Colon (tissue), 2 donors: ENCODE results near the gene LCOR.

Experiments used
- FAIRE-seq: peaks from 2 replicates; lab custom pipeline; 2012; peaks lifted over from hg19 to GRCh38; lab: Jason Lieb, UNC
- donor health status: control.
- donor health status: control.

Gene LCOR

DNA sequence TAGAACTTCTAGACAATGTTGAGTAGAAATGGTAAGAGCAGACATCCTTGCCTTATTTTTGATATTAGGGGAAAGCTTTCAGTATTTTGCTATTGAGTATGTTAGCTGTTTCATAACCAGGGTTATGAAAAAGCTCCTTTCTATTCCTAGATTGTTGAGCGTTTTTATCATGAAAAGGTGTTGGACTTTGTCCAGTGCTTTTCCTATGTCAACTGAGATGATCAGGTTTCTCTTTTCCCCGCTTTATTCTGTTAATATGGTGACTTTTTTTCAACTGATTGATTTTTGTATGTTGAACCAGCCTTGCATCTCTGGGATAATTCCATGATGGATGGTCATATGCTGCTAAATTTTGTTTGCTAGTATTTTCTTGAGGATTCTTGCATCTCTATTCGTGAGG lies 58.5 kb downstream of the LCOR start:
- FAIRE-seq, result no peak

DNA sequence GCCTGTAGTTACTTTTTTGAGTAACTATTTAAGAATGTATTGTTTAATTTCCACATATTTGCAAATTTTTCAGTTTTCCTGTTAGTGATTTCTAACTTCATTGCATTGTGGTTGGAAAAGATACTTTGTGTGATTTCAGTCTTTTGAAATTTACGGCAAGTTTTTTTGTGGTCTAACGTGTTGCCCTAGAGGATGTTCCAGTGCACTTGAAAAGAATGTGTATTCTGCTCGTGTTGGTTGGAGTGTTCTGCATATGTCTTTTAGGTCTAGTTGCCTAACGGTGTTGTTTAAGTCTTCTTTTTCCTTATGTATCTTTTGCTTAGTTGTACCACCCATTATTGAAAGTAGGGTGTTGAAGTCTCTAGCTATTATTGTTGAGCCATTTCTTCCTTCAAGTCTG lies 59.7 kb downstream of the LCOR start:
- no peak for FAIRE-seq

DNA sequence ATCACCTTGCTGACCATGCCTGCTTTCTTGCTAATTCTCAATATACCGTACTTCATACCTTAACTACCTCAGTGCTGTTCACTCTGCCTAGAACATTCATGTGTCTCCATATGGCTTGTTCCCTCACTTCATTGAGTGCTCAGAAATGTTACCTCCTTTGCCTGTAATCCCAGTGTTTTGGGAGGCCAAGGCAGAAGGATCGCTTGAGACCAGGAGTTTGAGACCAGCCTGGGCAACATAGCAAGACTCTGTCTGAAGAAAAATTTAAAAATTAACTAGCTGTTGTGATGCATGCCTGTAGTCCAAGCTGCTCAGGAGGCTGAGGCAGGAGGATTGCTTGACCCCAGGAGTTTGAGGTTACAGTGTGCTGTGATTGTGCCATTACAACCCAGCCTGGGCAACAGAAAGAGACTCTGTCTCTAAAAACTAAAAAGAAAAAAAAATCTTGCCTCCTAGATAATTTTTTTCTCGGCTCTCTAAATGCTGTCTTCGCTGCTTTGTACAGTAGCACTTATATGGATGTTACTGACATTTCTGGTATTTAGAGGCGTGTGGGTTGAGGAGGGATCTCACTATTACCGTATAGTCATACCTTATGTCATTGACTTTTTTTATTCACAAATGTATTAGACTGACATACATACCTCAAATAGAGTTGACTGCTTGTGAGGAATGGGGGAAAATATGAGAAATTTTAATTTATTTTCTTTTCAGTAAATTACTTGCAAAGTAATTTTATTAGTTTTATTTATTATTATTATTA lies 63.7 kb downstream of the LCOR start:
- no peak for FAIRE-seq

DNA sequence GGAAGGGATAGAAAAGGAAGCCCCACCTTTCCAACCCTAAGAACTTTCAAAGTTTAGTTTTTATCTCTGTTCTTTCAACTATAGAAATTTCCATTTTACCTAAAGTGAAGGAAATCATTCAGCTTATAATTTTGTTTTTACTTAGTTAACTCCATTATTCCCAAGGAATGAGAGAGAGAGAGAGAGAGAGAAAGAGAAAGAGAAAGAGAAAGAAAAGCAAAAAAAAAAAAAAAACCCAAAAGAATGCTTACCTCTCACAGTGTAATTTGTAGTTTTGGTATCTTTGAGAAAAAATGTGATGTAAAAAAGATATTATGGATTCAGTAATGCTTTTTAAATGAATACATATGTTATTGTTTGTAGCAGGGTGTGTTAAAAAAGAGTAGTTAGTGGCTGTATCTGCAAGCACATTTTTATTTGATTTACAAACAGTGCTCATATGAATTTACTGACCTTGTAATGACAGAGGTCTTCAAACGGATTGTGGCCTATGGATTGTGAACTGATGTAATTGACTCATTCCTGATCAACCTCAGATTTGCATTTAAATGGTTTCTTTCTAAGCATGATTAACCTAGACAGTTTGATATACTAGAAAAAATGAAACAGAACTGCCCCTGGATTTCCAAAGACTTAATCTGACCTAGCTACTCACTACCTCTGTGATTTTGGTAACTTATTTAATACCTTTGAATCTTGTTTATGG lies 64.9 kb downstream of the LCOR start:
- no peak for FAIRE-seq

DNA sequence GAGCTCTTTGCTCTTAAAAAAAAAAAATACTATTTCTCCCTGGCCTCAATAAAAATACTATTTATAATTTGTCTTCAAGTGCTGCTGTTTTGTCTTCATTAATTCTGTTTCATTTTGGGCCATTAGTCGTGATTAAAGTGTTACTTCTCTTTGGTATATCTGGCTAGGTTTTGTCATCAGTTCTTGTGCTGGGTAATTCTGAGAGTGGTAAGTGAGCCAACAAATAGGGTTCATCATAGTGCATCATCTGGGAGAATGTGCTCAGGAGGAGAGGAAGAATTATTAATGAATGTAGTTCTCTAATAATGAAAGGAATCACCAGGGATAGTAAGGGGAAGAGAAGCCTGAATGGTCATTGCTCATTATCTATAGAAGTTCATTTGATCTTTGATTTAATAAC lies 70.0 kb downstream of the LCOR start:
- no peak for FAIRE-seq

DNA sequence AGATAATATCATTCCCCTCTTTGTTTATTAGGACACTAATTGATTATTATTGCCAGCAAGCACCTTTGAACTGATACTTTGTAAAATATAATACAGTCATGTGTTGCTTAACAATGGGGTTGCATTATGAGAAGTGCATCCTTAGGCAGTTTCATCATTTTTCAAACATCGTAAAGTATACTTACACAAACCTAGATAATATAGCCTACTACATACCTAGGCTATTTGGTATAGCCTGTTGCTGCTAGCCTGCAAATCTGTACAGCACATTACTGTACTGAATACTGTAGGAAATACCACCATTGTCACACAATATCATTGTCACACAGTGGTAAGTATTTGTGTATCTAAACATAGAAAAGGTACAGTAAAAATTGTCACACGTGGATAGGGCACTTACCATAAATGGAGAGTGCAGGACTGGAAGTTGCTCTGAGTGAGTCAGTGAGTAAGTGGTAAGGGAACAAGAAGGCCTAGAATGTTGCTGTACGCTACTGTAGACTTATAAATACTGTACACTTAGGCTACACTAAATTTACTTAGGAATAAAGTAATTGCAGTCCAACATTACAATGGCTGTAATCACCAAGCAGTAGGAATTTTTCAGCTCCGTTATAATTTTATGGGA lies 70.7 kb downstream of the LCOR start:
- FAIRE-seq, result no peak

DNA sequence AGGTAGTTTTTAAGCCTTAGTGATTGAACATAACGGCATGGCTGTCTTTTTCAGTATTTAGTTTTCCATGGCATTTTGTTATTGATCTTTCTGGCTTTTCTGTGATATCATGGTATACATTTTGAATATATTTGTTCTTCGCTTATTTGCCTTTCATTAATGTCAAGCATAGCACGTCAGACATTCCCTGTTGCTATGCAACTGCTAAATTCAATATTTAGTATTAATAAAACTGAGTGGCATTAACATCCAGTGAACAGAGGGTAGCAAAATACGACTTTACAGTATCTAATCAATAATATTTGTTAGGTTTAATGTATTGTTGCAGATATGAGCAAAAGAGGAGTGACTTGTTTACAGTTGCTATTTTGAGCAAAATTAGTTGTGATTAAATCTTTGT lies 72.5 kb downstream of the LCOR start:
- no peak for FAIRE-seq

DNA sequence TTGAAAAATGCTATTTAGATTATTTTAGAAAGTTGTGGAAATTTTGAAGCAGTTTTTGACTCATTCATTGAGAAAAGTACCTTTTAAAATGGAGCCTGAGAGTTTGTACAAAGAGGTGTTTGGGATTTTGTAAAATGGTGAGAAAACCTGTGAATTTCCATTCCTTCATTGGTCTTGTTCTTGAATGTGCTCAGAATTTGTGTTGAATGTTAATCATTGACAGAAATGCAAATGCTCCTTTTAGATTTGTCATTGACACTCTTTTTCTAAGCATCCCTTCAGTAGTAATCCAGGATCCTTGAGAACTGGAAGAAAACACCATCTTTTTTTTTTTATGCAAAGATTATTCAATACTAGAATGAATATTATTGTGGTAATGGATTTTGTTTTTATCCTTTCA lies 74.8 kb downstream of the LCOR start:
- FAIRE-seq, result no peak

DNA sequence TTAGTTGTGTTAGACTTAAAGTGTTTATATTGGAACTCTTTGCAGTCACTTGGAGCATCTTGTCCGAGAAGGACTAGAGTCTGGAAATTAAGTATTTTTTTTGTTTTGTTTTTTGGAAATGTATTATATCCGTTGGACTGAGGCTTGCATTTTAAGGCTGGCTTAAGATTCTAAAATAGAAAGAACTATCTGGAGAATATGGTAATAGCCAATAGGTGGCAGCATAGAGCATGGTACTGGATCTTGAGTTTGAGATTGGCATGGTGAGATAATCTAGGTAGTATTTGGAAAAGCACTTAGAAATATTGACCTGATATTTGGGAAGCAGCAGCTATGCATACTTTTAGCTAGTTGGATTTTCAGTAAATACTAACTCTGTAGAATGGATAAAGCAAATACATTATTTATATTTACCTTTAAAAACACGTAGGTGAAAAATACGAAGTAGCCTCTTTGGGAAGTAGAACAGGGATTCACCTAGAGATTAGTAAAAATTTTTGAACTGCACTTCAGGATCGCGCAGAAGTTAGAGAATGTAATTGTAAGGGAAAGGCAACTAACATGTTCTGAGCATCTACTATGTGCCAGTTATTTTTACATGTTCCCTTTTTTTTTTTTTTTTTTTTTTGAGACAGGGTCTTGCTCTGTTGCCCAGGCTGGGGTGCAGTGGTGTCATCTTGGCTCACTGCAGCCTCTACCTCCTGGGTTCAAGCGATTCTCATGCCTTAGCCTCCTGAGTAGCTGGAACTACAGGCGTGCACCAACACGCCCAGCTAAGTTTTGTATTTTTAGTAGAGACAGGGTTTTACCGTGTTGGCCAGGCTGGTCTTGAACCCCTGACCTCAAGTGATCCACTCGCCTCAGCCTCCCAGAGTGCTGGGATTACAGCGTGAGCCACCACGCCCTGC lies 78.6 kb downstream of the LCOR start:
- no peak for FAIRE-seq

DNA sequence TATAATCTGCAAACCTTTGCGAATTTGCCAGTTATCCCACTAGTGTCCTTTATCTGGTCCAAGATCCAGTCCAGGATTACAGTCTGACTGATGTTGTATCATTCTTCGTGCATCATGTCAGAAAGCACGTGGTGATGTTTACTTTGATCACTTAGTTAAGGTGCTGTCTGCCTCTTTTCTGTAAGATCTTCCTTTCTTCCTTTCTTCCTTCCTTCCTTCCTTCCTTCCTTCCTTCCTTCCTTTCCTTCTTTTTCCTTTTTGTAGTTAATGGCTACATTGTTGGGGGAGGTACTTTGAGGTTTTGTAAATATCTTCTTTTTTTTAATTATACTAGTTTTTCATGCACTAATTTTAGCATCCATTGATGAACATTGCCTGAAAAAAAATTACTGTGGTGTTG lies 80.3 kb downstream of the LCOR start:
- FAIRE-seq, result no peak

DNA sequence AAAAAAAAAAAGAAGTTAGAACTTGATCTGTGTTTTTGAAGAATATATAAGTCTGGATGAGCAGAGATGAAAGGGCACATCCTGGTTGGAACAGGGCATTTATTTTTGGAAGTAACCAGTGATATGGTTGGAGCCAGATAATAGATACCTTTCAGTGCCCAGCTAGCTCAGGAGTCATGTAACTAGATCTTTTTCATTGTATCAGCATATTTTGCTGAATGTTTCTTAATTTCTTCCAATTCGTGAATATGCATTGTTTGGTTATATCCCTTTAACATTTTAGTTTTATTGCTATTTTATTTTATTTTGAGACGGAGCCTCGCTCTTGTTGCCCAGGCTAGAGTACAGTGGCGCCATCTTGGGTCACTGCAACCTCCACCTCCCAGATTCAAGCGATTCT lies 81.8 kb downstream of the LCOR start:
- no peak for FAIRE-seq

DNA sequence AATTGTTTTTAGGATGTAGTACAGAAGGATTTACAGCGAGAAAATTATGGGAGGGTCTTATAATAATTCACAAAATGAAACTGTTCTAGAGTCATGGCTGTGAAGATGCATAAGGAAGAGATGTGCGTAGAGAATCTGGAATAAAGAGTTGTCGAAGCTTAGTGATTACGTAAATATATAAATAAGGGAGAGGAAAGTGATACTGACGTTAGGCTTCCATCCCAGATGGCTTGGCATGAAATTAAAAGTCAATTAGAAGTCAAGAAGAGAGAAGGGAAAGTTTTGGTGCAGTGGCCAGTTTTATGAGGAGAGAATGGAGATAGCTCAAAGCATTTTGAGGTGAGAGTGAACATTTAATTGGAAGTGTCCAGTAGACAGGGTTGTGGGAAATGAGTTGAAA lies 85.5 kb downstream of the LCOR start:
- FAIRE-seq, result no peak

DNA sequence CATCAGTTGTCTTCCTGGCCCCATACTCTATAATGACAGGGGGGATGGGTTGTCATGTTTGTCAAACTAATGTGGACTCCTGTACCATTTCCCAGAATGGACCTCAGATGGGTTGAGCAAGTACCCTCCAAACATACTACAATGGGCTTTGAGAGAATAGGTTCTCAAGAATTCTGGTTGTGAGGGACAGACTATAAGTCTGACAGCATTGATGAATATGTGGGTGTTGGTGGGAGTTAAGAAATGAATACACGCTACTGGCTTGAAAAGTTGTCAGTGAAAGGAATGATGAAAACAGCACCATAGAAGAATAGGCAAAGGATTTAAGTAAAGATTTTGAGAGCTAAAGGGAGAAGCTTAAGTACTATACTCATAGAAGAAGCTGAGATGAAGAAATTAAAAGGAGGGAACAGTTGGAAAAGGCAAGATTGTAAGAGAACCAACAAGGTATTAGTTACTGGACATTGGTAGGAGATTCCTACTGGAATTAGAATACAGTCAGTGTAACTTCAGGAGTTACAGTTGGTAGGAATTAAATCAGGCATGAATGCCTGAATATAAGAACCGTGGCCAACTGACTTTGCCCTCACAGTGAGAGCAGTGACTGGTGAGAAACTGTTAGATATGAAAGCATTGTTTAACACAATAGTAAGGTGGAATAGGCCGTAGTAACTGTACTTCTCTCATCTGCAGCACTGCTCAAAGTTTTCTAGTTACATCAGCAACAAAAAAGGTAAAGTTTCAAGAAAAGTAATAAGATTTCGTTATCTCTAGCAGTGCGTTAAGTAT lies 86.3 kb downstream of the LCOR start:
- FAIRE-seq, result no peak

DNA sequence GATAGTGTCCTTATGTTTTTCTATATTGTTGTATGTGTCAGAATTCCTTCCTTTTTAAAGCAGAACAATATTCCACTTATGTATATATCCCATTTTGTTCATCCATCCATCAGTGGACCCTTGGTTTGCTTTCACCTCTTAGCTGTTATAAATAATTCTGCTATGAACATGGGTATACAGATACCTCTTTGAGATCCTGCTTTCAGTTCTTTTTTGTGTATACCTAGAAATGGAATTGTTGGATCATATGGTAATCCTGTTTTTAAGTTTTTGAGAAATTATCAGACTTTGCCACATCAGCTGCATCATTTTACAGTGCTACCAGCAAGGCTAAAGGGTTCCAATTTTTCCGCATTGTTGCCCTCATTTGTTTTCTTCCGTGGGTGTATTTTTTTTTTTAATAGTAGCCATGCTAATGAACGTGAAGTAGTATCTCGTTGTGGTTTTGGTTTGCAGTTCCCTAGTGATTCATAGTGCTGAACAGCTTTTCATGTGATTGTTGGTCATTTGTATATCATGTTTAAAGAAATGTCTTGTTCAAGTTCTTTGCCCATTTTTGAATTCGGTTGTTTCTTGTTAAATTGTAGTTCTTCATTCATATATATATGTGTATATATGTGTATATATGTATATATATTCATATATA lies 87.8 kb downstream of the LCOR start:
- no peak for FAIRE-seq

DNA sequence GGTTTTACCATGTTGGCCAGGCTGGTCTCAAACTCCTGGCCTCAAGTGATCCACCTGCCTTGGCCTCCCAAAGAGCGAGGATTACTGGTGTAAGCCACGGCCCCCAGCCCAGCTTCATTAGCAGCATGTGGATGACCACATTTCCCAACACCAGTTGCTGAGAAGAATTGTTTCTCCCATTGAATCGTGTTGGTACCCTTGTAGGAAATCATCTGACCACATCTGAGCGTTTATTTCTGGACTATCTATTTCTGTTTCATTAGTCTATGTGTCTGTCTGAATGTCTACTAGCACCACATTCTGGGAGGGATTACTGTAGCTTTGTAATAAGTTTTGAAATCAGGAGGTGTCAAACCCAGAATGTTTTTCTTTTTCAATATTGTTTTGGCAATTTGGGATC lies 89.6 kb downstream of the LCOR start:
- no peak for FAIRE-seq

DNA sequence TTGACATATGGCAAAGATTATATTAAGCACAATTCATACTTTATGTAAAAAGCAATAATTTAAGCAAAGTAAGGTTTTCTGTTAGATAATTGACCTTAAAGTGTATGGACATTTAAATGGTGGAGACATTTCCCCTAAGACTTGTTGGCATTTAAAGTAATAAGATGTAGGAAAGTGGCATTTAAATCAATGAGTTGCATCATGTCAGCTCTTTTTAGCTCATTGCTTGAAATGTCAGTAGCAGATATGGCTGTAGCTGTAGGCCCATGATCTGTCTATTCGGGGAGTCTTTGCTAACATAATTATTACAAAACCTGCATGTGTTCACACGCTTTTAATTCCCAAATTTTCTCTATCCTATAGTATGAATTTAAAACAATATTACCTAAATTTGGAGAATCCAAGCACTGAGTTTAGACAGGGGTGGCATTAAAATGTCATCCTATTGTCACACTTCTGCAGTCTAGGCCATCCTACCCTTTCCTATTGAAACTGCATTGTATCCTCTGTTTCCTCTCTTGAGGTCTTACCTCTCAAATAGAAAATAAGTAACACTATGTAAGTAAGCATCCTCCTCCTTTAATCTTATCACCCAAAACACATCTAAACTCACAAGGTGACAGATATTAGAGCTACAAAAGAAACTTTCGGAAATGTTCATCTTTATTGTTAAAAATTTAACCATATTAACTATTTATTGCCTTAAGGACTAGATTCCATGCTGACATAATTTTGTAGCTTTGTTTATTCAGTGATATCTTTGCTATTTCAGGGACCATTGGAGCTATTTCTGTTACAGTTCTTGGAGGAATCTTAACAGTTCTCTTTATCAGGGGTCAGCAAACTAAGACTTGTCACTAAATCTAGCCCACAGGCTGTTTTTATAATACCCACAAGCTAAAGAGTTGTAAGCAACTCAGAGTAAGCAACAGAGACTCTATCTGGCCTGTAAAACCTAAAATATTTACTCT lies 91.2 kb downstream of the LCOR start:
- FAIRE-seq, result no peak

DNA sequence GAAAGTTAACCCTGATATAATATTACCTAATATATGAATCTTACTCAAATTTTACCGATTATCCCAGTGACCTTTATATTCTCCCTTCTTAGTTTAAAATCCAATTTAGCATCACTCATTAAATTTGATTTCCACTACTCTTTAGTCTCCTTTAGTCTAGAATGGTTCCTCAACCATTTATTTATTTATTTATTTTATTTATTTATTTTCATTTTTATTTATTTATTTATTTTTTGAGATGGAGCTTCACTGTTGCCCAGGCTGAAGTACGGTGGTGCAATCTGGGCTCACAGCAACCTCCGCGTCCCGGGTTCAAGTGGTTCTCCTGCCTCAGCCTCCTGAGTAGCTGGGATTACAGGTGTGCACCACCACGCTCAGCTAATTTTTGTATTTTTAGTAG lies 92.8 kb downstream of the LCOR start:
- FAIRE-seq, result no peak

DNA sequence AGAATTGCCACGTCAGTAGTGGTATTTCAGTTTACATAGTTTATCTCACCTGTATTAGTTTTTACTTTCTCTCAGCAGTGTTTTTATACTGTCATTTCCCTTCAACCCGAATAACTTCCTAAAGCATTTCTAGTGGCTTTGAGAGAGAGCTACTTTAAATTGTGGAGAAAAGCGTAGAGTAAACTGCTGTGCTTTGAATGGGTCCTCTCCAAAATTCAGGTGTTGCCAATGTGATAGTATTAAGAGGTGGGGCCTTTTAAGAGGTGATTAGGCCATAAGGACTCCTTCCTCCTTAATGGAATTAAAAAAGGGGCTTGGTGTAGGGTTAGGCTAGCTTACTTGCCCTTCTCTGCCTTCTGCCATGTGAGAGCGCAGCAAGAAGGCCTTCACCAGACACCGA lies 98.4 kb downstream of the LCOR start:
- FAIRE-seq, result no peak

DNA sequence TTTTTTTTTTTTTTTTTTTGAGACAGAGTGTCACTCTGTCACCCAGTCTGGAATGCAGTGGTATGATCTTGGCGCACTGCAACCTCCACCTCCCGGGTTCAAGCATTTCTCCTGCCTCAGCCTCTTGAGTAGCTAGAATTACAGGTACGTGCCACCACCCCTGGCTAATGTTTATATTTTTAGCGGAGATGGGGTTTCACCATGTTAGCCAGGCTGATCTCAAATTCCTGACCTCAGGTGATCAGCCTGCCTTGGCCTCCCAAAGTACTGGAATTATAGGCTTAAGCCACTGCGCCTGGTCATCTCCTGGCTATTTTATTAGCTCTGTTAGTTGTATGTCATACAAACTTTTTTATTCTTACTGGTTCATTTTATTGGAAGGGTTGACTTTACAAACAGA lies 103.0 kb downstream of the LCOR start:
- FAIRE-seq, result no peak

DNA sequence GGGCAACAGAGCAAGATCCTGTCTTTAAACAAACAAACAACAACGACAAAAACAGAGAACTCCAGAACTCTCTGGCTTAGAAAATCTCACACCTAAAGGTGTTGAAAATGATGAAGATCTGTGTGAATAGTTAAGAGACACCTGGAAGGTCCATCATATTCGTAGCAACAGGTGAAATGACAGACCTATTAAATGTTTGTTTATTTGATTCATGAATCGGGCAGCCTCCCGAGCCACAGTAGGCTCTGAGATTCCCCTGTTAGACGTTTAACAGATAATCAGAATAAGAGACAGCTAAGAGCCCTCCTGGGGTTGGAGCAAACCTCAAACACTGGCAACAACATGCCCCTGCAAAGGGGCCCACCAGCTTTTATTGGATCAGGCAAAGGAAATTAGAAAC lies 103.7 kb downstream of the LCOR start:
- FAIRE-seq, result no peak
